Measurements from ENCODE around the gene CIROP. TPM values are rescaled to one million over a fixed set of nuclear protein-coding genes. Genes with fewer than 3 reads are reported as not detected.
A peak's percentile ranks its signal among the peaks of the same experiment; 100 is the strongest.

Gene CIROP
- total and polyA plus RNA-seq, 9 of the 15 experiments (the other 6 are each of a cell fraction or from before 2014, with no cell fraction given) = not detected

- TF ChIP-seq BCOR (IDR thresholded peaks at IDR 0.05) (peak; percentile 57), HNRNPLL (IDR thresholded peaks at IDR 0.05; ENCODE audit: low read depth, low read length, poor library complexity, severe bottlenecking) (peak; percentile 24), NRF1 (conservative IDR thresholded peaks at IDR 0.05 in 1 of 2, IDR thresholded peaks at IDR 0.05 in 1 of 2) (peak; percentile 19 to 44; a peak in 3 of 4 replicates), ZBTB33 (CRISPR knock-in tag; IDR thresholded peaks at IDR 0.05) (0 out of 2 replicates have a peak, but pooled peaks have one; percentile 17), ZNF592 (IDR thresholded peaks at IDR 0.05) (no peak), POLR3G (IDR thresholded peaks at IDR 0.05; ENCODE audit: extremely low read depth, insufficient read length, insufficient replicate concordance) (no peak), TFAP4 (CRISPR knock-in tag; IDR thresholded peaks at IDR 0.05; ENCODE audit: borderline replicate concordance) (peak; percentile 64; the same call in 1 of the 2 replicates), SMAD4 (CRISPR knock-in tag; conservative IDR thresholded peaks at IDR 0.05) (peak; percentile 78), ZEB2 (IDR thresholded peaks at IDR 0.05) (peak; percentile 36; the same call in 1 of the 2 replicates), MXI1 (IDR thresholded peaks at IDR 0.05; ENCODE audit: low read depth, low read length) (0 out of 2 replicates have a peak, but pooled peaks have one; percentile 51), RB1 (IDR thresholded peaks at IDR 0.05; ENCODE audit: low read depth) (0 out of 2 replicates have a peak, but pooled peaks have one; percentile 24), SNIP1 (IDR thresholded peaks at IDR 0.05; ENCODE audit: low read depth) (no peak), JUND (IDR thresholded peaks at IDR 0.05; ENCODE audit: borderline replicate concordance, low read depth, low read length) (peak; percentile 57; the same call in 1 of the 2 replicates), JUND (tag; IDR thresholded peaks at IDR 0.05; ENCODE audit: borderline replicate concordance, low read depth, low read length) (peak; percentile 36; the same call in 1 of the 3 replicates), TRIM28 (IDR thresholded peaks at IDR 0.05) (0 out of 2 replicates have a peak, but pooled peaks have one; percentile 22), MYC (IDR thresholded peaks at IDR 0.05; ENCODE audit: low read depth, low read length) (peak; percentile 92), MYC (CRISPR knock-in tag; IDR thresholded peaks at IDR 0.05; ENCODE audit: borderline replicate concordance, low read depth) (no peak), HNRNPUL1 (IDR thresholded peaks at IDR 0.05; ENCODE audit: low read length) (peak; percentile 69; the same call in 1 of the 2 replicates), CGGBP1 (CRISPR knock-in tag; IDR thresholded peaks at IDR 0.05) (no peak), ATF7 (IDR thresholded peaks at IDR 0.05) (peak; percentile 57)
Observed at GRCh38 chr14:23056145-23056955, 48.4 kb downstream of the CIROP start (continued).

All from K562 (cell line).